Prostate gland (tissue), 2 donors: Measurements from ENCODE around the gene TRIM67. TPM values are rescaled to one million over a fixed set of nuclear protein-coding genes. Genes with fewer than 3 reads are reported as not detected.

Experiments
- DNase-seq: peaks from one replicate; pipeline ENCODE4 v3.0.0-alpha.2; 2019; ENCODE audit warnings: low spot score
- H3K27ac ChIP-seq, 2 donors: fragments of 200-600 bp; sonication (generic); 2 replicates each; pipeline ENCODE4 v1.5.1; 2017 to 2019
- H3K27me3 ChIP-seq: fragments of 200-600 bp; sonication (generic); replicated peaks from 2 replicates; pipeline ENCODE4 v1.5.1; 2019; ENCODE audit not compliant: insufficient read depth
- H3K36me3 ChIP-seq, 2 donors: fragments of 200-600 bp; sonication (generic); 1 replicate in 1 of 2; 2 replicates in 1 of 2; pipeline versions ENCODE4 v1.5.1 to v1.8.1; 2017 to 2019
- H3K4me1 ChIP-seq: fragments of 200-600 bp; sonication (generic); replicated peaks from 2 replicates; pipeline ENCODE4 v1.5.1; 2019
- H3K4me3 ChIP-seq, 2 donors: fragments of 200-600 bp; sonication (generic); 2 replicates each; pipeline ENCODE4 v1.5.1; 2017 to 2019
- H3K9me3 ChIP-seq: fragments of 200-600 bp; sonication (generic); 2 replicates; pipeline ENCODE4 v1.5.1; 2017
- POLR2A ChIP-seq: fragments of 450-650 bp; IDR thresholded peaks from one replicate; pipeline ENCODE4 v1.6.1; 2016; ENCODE audit warnings: antibody characterized with exemption, mild to moderate bottlenecking
- POLR2AphosphoS5 ChIP-seq: sonication (generic); formaldehyde crosslinking; IDR thresholded peaks from one replicate; pipeline ENCODE4 v1.6.1; 2017; ENCODE audit warnings: antibody characterized with exemption
- WGBS: methylation state at CpG from one replicate; pipeline ENCODE4 v1.1.5; 2018; 5-methylcytosine and 5-hydroxymethylcytosine counted together
- intact Hi-C: fragments of 100-400 bp; cut with DNase I; formaldehyde crosslinking; loops from one replicate; pipeline ENCODE4 v1.14.2; 2022
- total RNA-seq, 2 donors: library from RNA; depleted of rRNA; stranded (reverse); fragments of >200 nt; gene quantifications; one replicate each; pipeline ENCODE4 v1.1.0, GENCODE V29; 2016
- TF ChIP-seq, protein P1 (sequence below), 4 experiments: fragments of 200-600 bp in 2 of 4; fragments of 450-650 bp in 2 of 4; sonication (generic) in 2 of 4; IDR thresholded peaks; 1 replicate in 3 of 4; 2 replicates in 1 of 4; pipeline ENCODE4 v1.5.1; 2016 to 2019; ENCODE audit warnings: antibody characterized with exemption in 4 of 4, mild to moderate bottlenecking in 2 of 4, moderate library complexity in 2 of 4

Gene TRIM67
- total RNA-seq, 2 donors from 2014 or later: 0.28 TPM; not detected in 1

- Histone ChIP-seq H3K4me1 (peaks cover 3% of the 10 kb centered on the region), H3K27me3 (peaks cover 19% of the 10 kb centered on the region), H3K9me3 (no peaks in the 10 kb centered on the region), H3K27ac (no peak overlapping the region), H3K36me3 (no peaks in the 10 kb centered on the region), H3K4me3 (no peak overlapping the region)
- WGBS: 5% methylated on average over 50 of the region's 51 CpGs
- TF ChIP-seq POLR2AphosphoS5: no peak
- TF ChIP-seq, protein P1, sequence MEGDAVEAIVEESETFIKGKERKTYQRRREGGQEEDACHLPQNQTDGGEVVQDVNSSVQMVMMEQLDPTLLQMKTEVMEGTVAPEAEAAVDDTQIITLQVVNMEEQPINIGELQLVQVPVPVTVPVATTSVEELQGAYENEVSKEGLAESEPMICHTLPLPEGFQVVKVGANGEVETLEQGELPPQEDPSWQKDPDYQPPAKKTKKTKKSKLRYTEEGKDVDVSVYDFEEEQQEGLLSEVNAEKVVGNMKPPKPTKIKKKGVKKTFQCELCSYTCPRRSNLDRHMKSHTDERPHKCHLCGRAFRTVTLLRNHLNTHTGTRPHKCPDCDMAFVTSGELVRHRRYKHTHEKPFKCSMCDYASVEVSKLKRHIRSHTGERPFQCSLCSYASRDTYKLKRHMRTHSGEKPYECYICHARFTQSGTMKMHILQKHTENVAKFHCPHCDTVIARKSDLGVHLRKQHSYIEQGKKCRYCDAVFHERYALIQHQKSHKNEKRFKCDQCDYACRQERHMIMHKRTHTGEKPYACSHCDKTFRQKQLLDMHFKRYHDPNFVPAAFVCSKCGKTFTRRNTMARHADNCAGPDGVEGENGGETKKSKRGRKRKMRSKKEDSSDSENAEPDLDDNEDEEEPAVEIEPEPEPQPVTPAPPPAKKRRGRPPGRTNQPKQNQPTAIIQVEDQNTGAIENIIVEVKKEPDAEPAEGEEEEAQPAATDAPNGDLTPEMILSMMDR (IDR thresholded peaks at IDR 0.05): no peak
- TF ChIP-seq POLR2A: no peak
- intact Hi-C loops: no loop called here
- DNase-seq: no peak
These were observed 777 bp upstream of the TRIM67 start for GRCh38 chr1:231160895-231161666.

DNA sequence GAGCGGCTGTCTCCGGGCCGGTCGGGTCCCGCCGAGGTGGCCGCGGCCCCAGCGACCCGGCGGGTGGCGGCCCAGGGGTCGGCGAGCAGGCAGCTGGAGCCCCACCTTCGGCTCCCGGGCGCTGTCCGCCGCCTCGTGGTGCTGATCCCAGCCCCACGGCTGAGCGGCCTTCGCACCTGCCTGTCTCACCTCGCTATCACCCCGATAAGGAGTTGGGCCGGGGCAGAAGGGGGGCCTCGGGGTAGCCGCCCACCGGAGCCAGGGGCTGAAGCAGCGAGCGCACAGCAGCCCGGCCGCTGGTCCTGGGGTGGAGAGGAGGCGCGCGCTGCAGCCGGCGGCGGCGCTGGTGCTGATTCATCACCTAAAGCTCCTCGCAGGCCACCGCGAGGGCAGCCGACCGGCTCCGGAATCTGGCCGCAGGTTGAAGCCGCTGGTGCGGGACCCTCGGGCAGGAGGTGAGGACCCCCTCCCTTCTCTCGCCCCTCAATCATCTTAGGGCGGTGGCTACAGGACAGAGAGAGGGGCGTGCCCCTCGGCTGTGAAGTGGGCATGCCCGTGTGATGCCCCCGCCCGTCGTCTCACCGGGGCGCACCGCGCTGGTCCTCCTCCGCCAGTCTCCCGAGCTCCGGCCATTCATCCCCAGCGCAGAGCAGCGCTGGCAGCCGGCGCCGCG lies 575 bp downstream of the TRIM67 start:
- no peak overlapping the region for H3K27ac ChIP-seq
- DNase-seq: no peak
- peaks cover 3% of the 10 kb centered on the region for H3K4me1 ChIP-seq
- no peaks in the 10 kb centered on the region for H3K36me3 ChIP-seq
- intact Hi-C loops: no loop called here
- TF ChIP-seq, protein P1 (IDR thresholded peaks at IDR 0.05): no peak
- TF ChIP-seq POLR2AphosphoS5 (no peak), POLR2A (no peak)
- H3K9me3 ChIP-seq: no peaks in the 10 kb centered on the region
- WGBS: 2% methylated on average over 43 of the region's 71 CpGs
- peaks cover 19% of the 10 kb centered on the region for H3K27me3 ChIP-seq
- H3K4me3 ChIP-seq: peak overlapping the region; percentile 5 to 24

- Histone ChIP-seq H3K27me3 (peaks cover 19% of the 10 kb centered on the region), H3K27ac (no peak overlapping the region), H3K4me1 (peaks cover 3% of the 10 kb centered on the region), H3K9me3 (no peaks in the 10 kb centered on the region), H3K4me3 (no peak overlapping the region), H3K36me3 (no peaks in the 10 kb centered on the region)
- TF ChIP-seq, protein P1 (IDR thresholded peaks at IDR 0.05): no peak
- TF ChIP-seq POLR2AphosphoS5: no peak
- no peak for TF ChIP-seq POLR2A
- intact Hi-C loops: no loop called here
- DNase-seq: no peak
- 3% methylated on average over 49 of the region's 97 CpGs for WGBS
These were observed 1.3 kb downstream of the TRIM67 start for GRCh38 chr1:231162970-231163829.

DNA sequence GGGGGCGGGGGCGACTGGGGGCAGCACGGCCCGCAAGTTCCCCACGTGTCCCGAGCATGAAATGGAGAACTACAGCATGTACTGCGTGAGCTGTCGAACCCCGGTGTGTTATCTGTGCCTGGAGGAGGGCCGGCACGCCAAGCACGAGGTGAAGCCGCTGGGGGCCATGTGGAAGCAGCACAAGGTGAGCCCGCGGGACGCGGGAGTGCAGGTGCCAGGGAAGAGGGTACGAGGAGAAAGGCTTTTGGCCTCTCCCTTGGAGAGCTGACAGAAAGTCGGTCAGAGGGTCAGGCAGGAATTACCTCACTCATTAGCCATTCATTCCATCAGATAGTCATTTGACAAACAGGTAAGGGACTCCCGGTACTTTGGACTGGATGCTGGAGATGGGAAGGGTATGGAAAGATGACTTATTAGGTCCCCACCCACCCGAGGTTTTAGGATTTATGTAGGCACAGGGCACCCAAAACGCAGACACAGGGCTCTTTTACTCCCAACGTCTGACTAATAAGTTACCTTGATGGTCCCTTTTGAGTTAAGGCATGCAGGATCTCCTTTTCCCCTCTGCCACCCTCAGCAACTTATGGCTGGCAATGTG lies 2.1 kb downstream of the TRIM67 start:
- Histone ChIP-seq H3K9me3 (no peaks in the 10 kb centered on the region), H3K27ac (no peak overlapping the region), H3K4me1 (peaks cover 3% of the 10 kb centered on the region), H3K36me3 (no peaks in the 10 kb centered on the region), H3K27me3 (peaks cover 19% of the 10 kb centered on the region), H3K4me3 (no peak overlapping the region)
- 31% methylated on average over 15 of the region's 23 CpGs for WGBS
- TF ChIP-seq POLR2A: no peak
- TF ChIP-seq, protein P1 (IDR thresholded peaks at IDR 0.05): no peak
- TF ChIP-seq POLR2AphosphoS5: no peak
- no peak for DNase-seq
- intact Hi-C loops: no loop called here
